GM19025 (cell line): ENCODE measurements around the gene RAB3GAP2.
"Not testable (repeated sequence)": the region's sequence is repeated elsewhere in the genome, so short reads cannot be mapped to it uniquely, and the experiment has no call there.

Source experiments
- ATAC-seq: cut with Tn5 transposase; IDR thresholded peaks from one replicate; pipeline ENCODE4 v1.9.1; 2021; ENCODE audit warnings: mild to moderate bottlenecking, low read depth, moderate library complexity; ENCODE audit not compliant: unreplicated experiment

Gene RAB3GAP2

GRCh38 chr1:220153147-220153546 lies 119.1 kb downstream of the RAB3GAP2 start:
- ATAC-seq: no peak

- ATAC-seq: no peak
Observed at GRCh38 chr1:220151454-220151853, 120.8 kb downstream of the RAB3GAP2 start.

- ATAC-seq: no peak
Observed at GRCh38 chr1:220149742-220150141, 122.5 kb downstream of the RAB3GAP2 start.

GRCh38 chr1:220144051-220144450 lies 128.2 kb downstream of the RAB3GAP2 start:
- no peak for ATAC-seq

- no peak for ATAC-seq
Observed at GRCh38 chr1:220139966-220140365, 132.3 kb downstream of the RAB3GAP2 start.

- ATAC-seq: no peak
Observed at GRCh38 chr1:220137019-220137786, 135.1 kb downstream of the RAB3GAP2 start.

- no peak for ATAC-seq
Observed at GRCh38 chr1:220135755-220136154, 136.5 kb downstream of the RAB3GAP2 start.

GRCh38 chr1:220129479-220130210 lies 142.6 kb downstream of the RAB3GAP2 start:
- no peak for ATAC-seq

GRCh38 chr1:220127076-220127475 lies 145.2 kb downstream of the RAB3GAP2 start:
- no peak for ATAC-seq

GRCh38 chr1:220124542-220124941 lies 147.7 kb downstream of the RAB3GAP2 start:
- ATAC-seq: no peak

- ATAC-seq: no peak
Observed at GRCh38 chr1:220123889-220124288, 148.4 kb downstream of the RAB3GAP2 start.

- ATAC-seq: no peak
Observed at GRCh38 chr1:220123066-220123465, 149.2 kb downstream of the RAB3GAP2 start.

- no peak for ATAC-seq
Observed at GRCh38 chr1:220121791-220122530, 150.3 kb downstream of the RAB3GAP2 start.

GRCh38 chr1:220119043-220119512 lies 153.2 kb downstream of the RAB3GAP2 start:
- no peak for ATAC-seq

GRCh38 chr1:220113136-220113695 lies 159.0 kb downstream of the RAB3GAP2 start:
- no peak for ATAC-seq

- not testable (repeated sequence) for ATAC-seq
Observed at GRCh38 chr1:220112600-220112999, 159.7 kb downstream of the RAB3GAP2 start.

- ATAC-seq: not testable (repeated sequence)
Observed at GRCh38 chr1:220110473-220110872, 161.8 kb downstream of the RAB3GAP2 start.

GRCh38 chr1:220099826-220100225 lies 172.4 kb downstream of the RAB3GAP2 start:
- ATAC-seq: no peak
